GM23248 (cell line): ENCODE data around the gene PKD2L2. TPM values are rescaled to one million over a fixed set of nuclear protein-coding genes. Genes with fewer than 3 reads are reported as not detected.
"Not testable (repeated sequence)": the region's sequence is repeated elsewhere in the genome, so short reads cannot be mapped to it uniquely, and the experiment has no call there.

Experiments
- DNase-seq: peaks from one replicate; pipeline ENCODE4 v3.0.0-alpha.2; 2015
- H2AFZ ChIP-seq: fragments of 200-600 bp; sonication (generic); 2 replicates; pipeline ENCODE4 v1.6.1; 2016; ENCODE audit warnings: antibody characterized with exemption
- H3F3A ChIP-seq: fragments of 200-600 bp; sonication (generic); 2 replicates; pipeline ENCODE4 v1.6.1; 2016; ENCODE audit warnings: mild to moderate bottlenecking, antibody characterized with exemption, mixed run types; ENCODE audit not compliant: insufficient read depth
- H3K27ac ChIP-seq: fragments of 200-600 bp; sonication (generic); 2 replicates; pipeline ENCODE4 v1.5.1; 2016; ENCODE audit warnings: mild to moderate bottlenecking
- H3K27me3 ChIP-seq: fragments of 200-600 bp; sonication (generic); replicated peaks from 2 replicates; pipeline ENCODE4 v1.6.1; 2016; ENCODE audit warnings: mild to moderate bottlenecking; ENCODE audit not compliant: insufficient read depth
- H3K36me3 ChIP-seq: fragments of 200-600 bp; sonication (generic); 2 replicates; pipeline ENCODE4 v1.6.1; 2016; ENCODE audit warnings: low read depth, mild to moderate bottlenecking
- H3K4me1 ChIP-seq: fragments of 200-600 bp; sonication (generic); 2 replicates; pipeline ENCODE4 v1.6.1; 2016; ENCODE audit warnings: mild to moderate bottlenecking; ENCODE audit not compliant: insufficient read depth
- H3K4me2 ChIP-seq: fragments of 200-600 bp; sonication (generic); one replicate; pipeline ENCODE4 v1.6.1; 2016; ENCODE audit warnings: mild to moderate bottlenecking; ENCODE audit not compliant: unreplicated experiment
- H3K4me3 ChIP-seq: fragments of 200-600 bp; sonication (generic); 2 replicates; pipeline ENCODE4 v1.5.1; 2016; ENCODE audit warnings: mild to moderate bottlenecking
- H3K79me2 ChIP-seq: fragments of 200-600 bp; sonication (generic); 2 replicates; pipeline ENCODE4 v1.6.1; 2016; ENCODE audit warnings: mild to moderate bottlenecking; ENCODE audit not compliant: insufficient read depth
- H3K9ac ChIP-seq: fragments of 200-600 bp; sonication (generic); 2 replicates; pipeline ENCODE4 v1.6.1; 2016; ENCODE audit warnings: mild to moderate bottlenecking
- H3K9me2 ChIP-seq: fragments of 200-600 bp; sonication (generic); 2 replicates; pipeline ENCODE4 v1.6.1; 2016; ENCODE audit warnings: mixed run types, mild to moderate bottlenecking, moderate library complexity; ENCODE audit not compliant: insufficient read depth
- H3K9me3 ChIP-seq: fragments of 200-600 bp; sonication (generic); one replicate; pipeline ENCODE4 v1.6.1; 2017; ENCODE audit warnings: low read depth
- H4K20me1 ChIP-seq: fragments of 200-600 bp; sonication (generic); 2 replicates; pipeline ENCODE4 v1.6.0; 2016; ENCODE audit not compliant: insufficient read depth
- EZH2 ChIP-seq: fragments of 200-600 bp; sonication (generic); IDR thresholded peaks from 2 replicates; pipeline ENCODE4 v1.6.1; 2018; ENCODE audit warnings: antibody characterized with exemption, mild to moderate bottlenecking; ENCODE audit not compliant: insufficient read depth, poor library complexity, severe bottlenecking
- EZH2phosphoT487 ChIP-seq: fragments of 200-600 bp; sonication (generic); IDR thresholded peaks from 2 replicates; pipeline ENCODE4 v1.6.1; 2018; ENCODE audit warnings: antibody characterized with exemption, moderate library complexity, mild to moderate bottlenecking, low read depth; ENCODE audit not compliant: insufficient read depth
- WGBS, 2 experiments: methylation state at CpG; one replicate each; pipeline ENCODE4 v1.1.6; 2015 to 2017; ENCODE audit warnings: low lambda C conversion rate in 2 of 2, low coverage in 1 of 2; ENCODE audit errors: missing lambda C conversion rate in 2 of 2; 5-methylcytosine and 5-hydroxymethylcytosine counted together
- in situ Hi-C: fragments of 300-500 bp; cut with MboI; formaldehyde crosslinking; loops from 2 replicates; pipeline ENCODE4 v1.15.0; 2020
- polyA plus RNA-seq: library from polyadenylated mRNA; unstranded; fragments of >200 nt; fragmentation: Nextera tagmentation; extraction: Ambion mirVana; gene quantifications from 2 replicates; pipeline ENCODE4 v1.2.1, GENCODE V29; 2016
- total RNA-seq: library from RNA; depleted of rRNA; stranded (reverse); fragments of >200 nt; shearing (Covaris generic); gene quantifications from 2 replicates; pipeline ENCODE4 v1.2.3, GENCODE V29; 2014

Gene PKD2L2
- total and polyA plus RNA-seq, 2 experiments from 2014 or later = not detected

DNA sequence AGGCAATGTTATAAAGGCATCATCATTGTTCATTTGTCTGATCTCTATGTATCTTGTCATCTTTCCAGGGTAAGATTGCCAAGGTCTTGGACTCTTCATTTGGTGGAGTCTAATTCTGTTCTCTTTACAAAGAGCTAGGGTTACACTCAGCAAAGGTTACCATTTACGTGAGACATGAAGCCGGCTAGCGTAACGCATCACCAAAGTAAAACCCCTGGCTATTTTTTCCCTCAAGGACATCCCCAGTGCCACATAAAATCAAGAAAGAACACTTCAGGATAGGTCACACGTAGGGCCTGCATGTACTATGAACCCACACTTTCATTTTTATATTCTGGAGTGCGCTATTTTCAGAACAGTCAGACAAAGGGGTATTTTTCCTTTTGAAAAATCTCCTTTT, 41.6 kb upstream of the PKD2L2 start:
- Histone ChIP-seq H3K36me3 (no peaks in the 10 kb centered on the region), H3F3A (no peaks in the 10 kb centered on the region), H3K79me2 (no peaks in the 10 kb centered on the region)

DNA sequence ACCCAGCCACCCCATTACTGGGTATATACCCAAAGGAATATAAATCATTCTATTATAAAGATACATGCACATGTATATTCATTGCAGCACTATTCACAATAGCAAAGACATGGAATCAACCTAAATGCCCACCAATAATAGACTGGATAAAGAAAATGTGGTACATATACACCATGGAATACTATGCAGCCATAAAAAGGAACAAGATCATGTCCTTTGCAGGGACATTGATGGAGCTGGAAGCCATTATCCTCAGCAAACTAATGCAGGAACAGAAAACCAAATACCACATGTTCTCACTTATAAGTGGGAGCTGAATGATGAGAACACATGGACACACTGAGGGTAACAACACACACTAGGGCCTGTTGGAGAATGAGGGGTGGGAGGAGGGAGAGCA, 36.1 kb upstream of the PKD2L2 start:
- H4K20me1 ChIP-seq, in situ Hi-C loops: not testable (repeated sequence)

More for the DNA sequence above, 41.6 kb upstream of the PKD2L2 start:
- H3K9ac ChIP-seq = no peak overlapping the region
- WGBS, 2 experiments = 85 to 90% methylated on average over 6 of the region's 6 CpGs
- H3K9me3 ChIP-seq = no peaks in the 10 kb centered on the region
- H3K4me1 ChIP-seq = no peaks in the 10 kb centered on the region
- in situ Hi-C loops = no loop called here
- no peaks in the 10 kb centered on the region; the same call in 1 of the 2 replicates for H3K9me2 ChIP-seq
- no peak overlapping the region for H3K4me3 ChIP-seq
- no peak for DNase-seq
- no peak overlapping the region for H3K27ac ChIP-seq
- H3K4me2 ChIP-seq = no peak overlapping the region
- TF ChIP-seq EZH2 (no peak), EZH2phosphoT487 (no peak)
- H3K27me3 ChIP-seq = no peaks in the 10 kb centered on the region
- H4K20me1 ChIP-seq = no peaks in the 10 kb centered on the region
- no peak overlapping the region for H2AFZ ChIP-seq

DNA sequence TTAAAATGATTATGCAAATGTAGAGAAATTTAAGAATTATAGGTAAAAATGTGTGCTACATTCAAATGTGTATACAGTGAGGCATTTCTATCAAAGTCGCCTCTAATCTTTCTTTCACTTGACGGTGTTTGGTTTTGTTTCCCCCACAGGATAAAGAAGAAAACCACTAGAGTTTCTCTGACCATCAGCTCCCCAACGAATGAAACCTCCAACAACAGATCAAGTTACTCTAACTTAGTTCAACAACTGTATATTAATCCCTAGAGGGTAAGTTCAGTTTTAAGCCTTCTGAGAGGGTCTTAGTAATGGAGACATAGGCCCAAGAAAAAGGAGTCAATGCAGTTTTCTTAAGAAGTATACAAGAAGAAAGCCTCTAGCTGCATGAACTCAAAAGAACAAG, 33.1 kb upstream of the PKD2L2 start:
- H3K27ac ChIP-seq = no peak overlapping the region
- H3K36me3 ChIP-seq = no peaks in the 10 kb centered on the region
- H3K27me3 ChIP-seq = no peaks in the 10 kb centered on the region
- in situ Hi-C loops = no loop called here
- no peaks in the 10 kb centered on the region for H3K79me2 ChIP-seq
- no peaks in the 10 kb centered on the region for H3K9me2 ChIP-seq
- no peaks in the 10 kb centered on the region for H4K20me1 ChIP-seq
- no peak overlapping the region for H3K9ac ChIP-seq
- 80 to 81% methylated on average over 3 of the region's 3 CpGs for WGBS, 2 experiments
- no peak overlapping the region for H3K4me2 ChIP-seq
- H2AFZ ChIP-seq = no peak overlapping the region
- no peaks in the 10 kb centered on the region for H3K4me1 ChIP-seq
- no peak overlapping the region for H3K4me3 ChIP-seq
- H3K9me3 ChIP-seq = no peaks in the 10 kb centered on the region
- H3F3A ChIP-seq = no peaks in the 10 kb centered on the region
- TF ChIP-seq EZH2 = no peak
- TF ChIP-seq EZH2phosphoT487 = no peak
- no peak for DNase-seq

More for the DNA sequence above, 36.1 kb upstream of the PKD2L2 start:
- not testable (repeated sequence) for H3K27ac ChIP-seq, H3F3A ChIP-seq, H3K4me2 ChIP-seq, H3K36me3 ChIP-seq, H3K4me3 ChIP-seq, H3K9ac ChIP-seq, H3K79me2 ChIP-seq, H2AFZ ChIP-seq, H3K27me3 ChIP-seq, DNase-seq, H3K9me3 ChIP-seq, H3K9me2 ChIP-seq, H3K4me1 ChIP-seq

DNA sequence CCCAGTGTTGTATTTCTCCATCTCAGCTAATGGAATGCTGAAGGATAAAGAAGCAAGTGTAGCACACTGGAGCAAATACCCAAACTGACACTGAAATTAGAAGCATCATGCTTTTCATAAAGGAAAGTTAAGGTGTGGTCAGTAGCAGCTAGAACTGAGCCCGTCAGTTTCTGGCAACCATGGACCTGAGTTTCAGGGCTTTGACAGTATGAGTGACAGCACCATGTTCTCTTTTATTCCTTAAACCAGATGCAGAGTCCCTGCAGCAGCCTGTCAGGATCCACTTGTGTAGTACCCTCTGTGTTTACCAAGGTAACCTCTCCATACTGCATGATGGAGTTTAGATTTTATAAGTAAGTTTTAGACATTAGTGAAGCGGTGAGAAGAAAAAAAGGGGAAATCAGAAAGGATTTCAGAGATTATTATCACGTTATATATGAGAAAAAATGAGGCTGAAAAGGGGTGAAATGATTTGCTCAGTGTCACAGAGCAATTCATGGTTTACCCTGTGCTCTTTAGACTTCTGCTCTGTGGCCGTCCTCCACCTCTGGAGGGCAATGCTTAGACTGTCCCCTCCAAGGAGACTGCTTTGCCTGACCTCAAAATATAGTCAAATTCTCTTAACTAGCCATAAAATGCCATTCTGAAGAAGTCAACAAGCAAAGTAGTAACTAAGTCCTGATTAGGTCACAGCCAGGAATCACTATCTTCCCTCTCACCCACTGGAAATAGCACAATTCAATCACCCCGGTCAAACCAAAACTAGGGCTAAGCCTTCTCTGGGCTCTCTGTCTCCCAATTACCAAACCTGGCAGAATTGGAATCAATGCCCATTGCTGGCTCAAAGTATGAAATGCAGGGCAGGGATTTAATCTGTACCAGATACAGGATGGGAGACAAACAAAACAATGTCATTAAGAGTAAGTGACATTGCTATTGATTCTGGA, 32.1 kb upstream of the PKD2L2 start:
- H3F3A ChIP-seq = no peaks in the 10 kb centered on the region
- in situ Hi-C loops = no loop called here
- no peaks in the 10 kb centered on the region for H3K36me3 ChIP-seq
- no peak for TF ChIP-seq EZH2phosphoT487
- TF ChIP-seq EZH2 = no peak
- no peak overlapping the region for H3K9ac ChIP-seq
- no peaks in the 10 kb centered on the region for H3K4me1 ChIP-seq
- no peaks in the 10 kb centered on the region for H3K9me3 ChIP-seq
- H3K27me3 ChIP-seq = no peaks in the 10 kb centered on the region
- no peak overlapping the region for H3K4me3 ChIP-seq
- H3K4me2 ChIP-seq = no peak overlapping the region
- no peak for DNase-seq
- no peak overlapping the region for H3K27ac ChIP-seq
- 72 to 78% methylated on average over 5 of the region's 5 CpGs for WGBS, 2 experiments
- H4K20me1 ChIP-seq = no peaks in the 10 kb centered on the region
- no peaks in the 10 kb centered on the region for H3K79me2 ChIP-seq
- H2AFZ ChIP-seq = no peak overlapping the region
- H3K9me2 ChIP-seq = no peaks in the 10 kb centered on the region
